Epithelial cell of proximal tubule (primary cell): ENCODE measurements around the gene BMERB1. TPM values are rescaled to one million over a fixed set of nuclear protein-coding genes. Genes with fewer than 3 reads are reported as not detected.
"Not testable (repeated sequence)": the region's sequence is repeated elsewhere in the genome, so short reads cannot be mapped to it uniquely, and the experiment has no call there.

Experiments
- DNase-seq: peaks from one replicate; pipeline ENCODE4 v3.0.0-alpha.2; 2011; ENCODE audit warnings: low read depth
- H3K4me3 ChIP-seq: 2 replicates; pipeline ENCODE4 v1.5.1; 2011; ENCODE audit warnings: low read depth, mild to moderate bottlenecking, low read length
- CTCF ChIP-seq: conservative IDR thresholded peaks from 2 replicates; pipeline ENCODE4 v1.5.1; 2012; ENCODE audit warnings: low read depth, mild to moderate bottlenecking, low read length
- total RNA-seq: library from RNA; depleted of rRNA; stranded (reverse); fragments of >200 nt; gene quantifications from 2 replicates; pipeline ENCODE4 v1.2.3, GENCODE V29; 2015

The BMERB1 gene
- total RNA-seq, 1 donor from 2014 or later = 15.8 TPM

- H3K4me3 ChIP-seq = no peak overlapping the region
- no peak for DNase-seq
Observed at GRCh38 chr16:15439102-15439501, 4.7 kb downstream of the BMERB1 start.

GRCh38 chr16:15439521-15439920 is 5.1 kb downstream of the BMERB1 start:
- no peak for TF ChIP-seq CTCF
- no peak for DNase-seq
- no peak overlapping the region for H3K4me3 ChIP-seq

More at GRCh38 chr16:15439102-15439501, 4.7 kb downstream of the BMERB1 start:
- TF ChIP-seq CTCF = no peak

GRCh38 chr16:15440852-15441251 is 6.5 kb downstream of the BMERB1 start:
- no peak for TF ChIP-seq CTCF
- no peak for DNase-seq
- no peak overlapping the region for H3K4me3 ChIP-seq

- not testable (repeated sequence) for DNase-seq, H3K4me3 ChIP-seq
Observed at GRCh38 chr16:15442140-15442539, 7.8 kb downstream of the BMERB1 start.

GRCh38 chr16:15443753-15444152 is 9.4 kb downstream of the BMERB1 start:
- TF ChIP-seq CTCF = no peak
- DNase-seq = no peak
- no peak overlapping the region for H3K4me3 ChIP-seq

- TF ChIP-seq CTCF = no peak
- no peak overlapping the region for H3K4me3 ChIP-seq
- DNase-seq = no peak
Observed at GRCh38 chr16:15444264-15444663, 9.9 kb downstream of the BMERB1 start.

GRCh38 chr16:15445450-15445849 is 11.1 kb downstream of the BMERB1 start:
- H3K4me3 ChIP-seq = no peak overlapping the region
- no peak for DNase-seq
- TF ChIP-seq CTCF = no peak

- TF ChIP-seq CTCF = no peak
- DNase-seq = no peak
Observed at GRCh38 chr16:15446901-15447300, 12.5 kb downstream of the BMERB1 start.

More at GRCh38 chr16:15446901-15447300, 12.5 kb downstream of the BMERB1 start:
- no peak overlapping the region for H3K4me3 ChIP-seq
